A549 (cell line): Measurements from ENCODE around the gene MTX3. TPM values are rescaled to one million over a fixed set of nuclear protein-coding genes. Genes with fewer than 3 reads are reported as not detected.
A peak's percentile ranks its signal among the peaks of the same experiment; 100 is the strongest.

ENCODE experiments used
- ATAC-seq, 2 experiments: fragments of 200-7000 bp in 1 of 2; fragments of >200 bp in 1 of 2; cut with Nextera tagmentation in 1 of 2; cut with Tn5 transposase in 1 of 2; 3 replicates each; pipeline versions ENCODE4 v1.8.0 to v1.9.1; 2018 to 2020; ENCODE audit warnings: mild to moderate bottlenecking in 1 of 2, moderate library complexity in 1 of 2
- CTCF ChIA-PET: fragments of 300-600 bp; sonication (Branson Sonifier 250); formaldehyde crosslinking; extraction: SDS; loops from one replicate; lab custom pipeline; 2021; ENCODE audit warnings: antibody characterized with exemption, inconsistent platforms; lab: Yijun Ruan, JAX
- POLR2A ChIA-PET: fragments of 350-600 bp; formaldehyde crosslinking; extraction: SDS; loops from one replicate; lab custom pipeline; 2021; ENCODE audit warnings: antibody characterized with exemption, inconsistent platforms; lab: Yijun Ruan, JAX
- DNase-seq, 2 experiments: peaks; one replicate each; pipeline versions ENCODE4 v3.0.0 to v3.0.0-alpha.2; 2011 to 2016; ENCODE audit warnings: low read depth in 1 of 2, low spot score in 1 of 2
- FAIRE-seq: peaks from 2 replicates; lab custom pipeline; 2011; peaks lifted over from hg19 to GRCh38; lab: Jason Lieb, UNC
- H3K27ac ChIP-seq, 2 experiments: fragments of >200 bp; sonication (Bioruptor Twin); formaldehyde crosslinking; 3 replicates each; pipeline ENCODE4 v1.5.1; 2016 to 2017
- H3K4me1 ChIP-seq: fragments of >200 bp; sonication (Bioruptor Twin); formaldehyde crosslinking; 3 replicates; pipeline ENCODE4 v1.6.1; 2016
- H3K4me2 ChIP-seq: fragments of >200 bp; sonication (Bioruptor Twin); formaldehyde crosslinking; 3 replicates; pipeline ENCODE4 v1.6.1; 2016
- H3K4me3 ChIP-seq: fragments of >200 bp; sonication (Bioruptor Twin); formaldehyde crosslinking; 3 replicates; pipeline ENCODE4 v1.5.1; 2016
- H3K9me3 ChIP-seq: fragments of >200 bp; sonication (Bioruptor Twin); formaldehyde crosslinking; 3 replicates; pipeline ENCODE4 v1.6.1; 2016
- ATOH8 ChIP-seq: fragments of 250-450 bp; sonication (Bioruptor Pico); IDR thresholded peaks from 2 replicates; pipeline ENCODE4 v1.5.0; 2020; ENCODE audit warnings: low read depth, mild to moderate bottlenecking, moderate library complexity
- BHLHE40 ChIP-seq: IDR thresholded peaks from 2 replicates; pipeline ENCODE4 v1.6.1; 2012; ENCODE audit warnings: low read depth, low read length, inconsistent platforms
- CBX2 ChIP-seq: fragments of 200-600 bp; sonication (generic); IDR thresholded peaks from 2 replicates; pipeline ENCODE4 v1.6.1; 2016; ENCODE audit warnings: low read depth, mild to moderate bottlenecking, borderline replicate concordance
- CBX8 ChIP-seq: fragments of 200-600 bp; sonication (generic); IDR thresholded peaks from 2 replicates; pipeline ENCODE4 v1.6.1; 2016
- CHD2 ChIP-seq: fragments of 150-350 bp; IDR thresholded peaks from 2 replicates; pipeline ENCODE4 v1.6.1; 2014; ENCODE audit warnings: low read length; ENCODE audit not compliant: partially characterized antibody
- CHD4 ChIP-seq: fragments of 200-600 bp; sonication (generic); IDR thresholded peaks from 2 replicates; pipeline ENCODE4 v1.6.1; 2016; ENCODE audit warnings: antibody characterized with exemption, mild to moderate bottlenecking, borderline replicate concordance
- FOSL2 ChIP-seq, 2 experiments: fragments of 450-650 bp in 1 of 2; fragments of >200 bp in 1 of 2; sonication (Bioruptor Twin) in 1 of 2; formaldehyde crosslinking; IDR thresholded peaks; 2 replicates each; pipeline versions ENCODE4 v1.5.0 to v1.6.1; 2016 to 2020; ENCODE audit warnings: mild to moderate bottlenecking in 1 of 2, moderate library complexity in 1 of 2
- FOXS1 ChIP-seq: fragments of 250-450 bp; sonication (Bioruptor Pico); IDR thresholded peaks from 2 replicates; pipeline ENCODE4 v1.5.0; 2020; ENCODE audit warnings: mild to moderate bottlenecking, moderate library complexity
- GATA3 ChIP-seq: IDR thresholded peaks from 2 replicates; pipeline ENCODE4 v1.6.1; 2012; ENCODE audit warnings: borderline replicate concordance
- HDAC2 ChIP-seq: fragments of 200-600 bp; sonication (generic); IDR thresholded peaks from 2 replicates; pipeline ENCODE4 v1.6.1; 2016
- HOXA7 ChIP-seq: fragments of 250-450 bp; sonication (Bioruptor Pico); IDR thresholded peaks from 2 replicates; pipeline ENCODE4 v1.5.0; 2020; ENCODE audit warnings: mild to moderate bottlenecking, moderate library complexity
- HOXB13 ChIP-seq: fragments of 250-450 bp; sonication (Bioruptor Pico); IDR thresholded peaks from 2 replicates; pipeline ENCODE4 v1.5.0; 2020; ENCODE audit warnings: low read depth, mild to moderate bottlenecking, moderate library complexity
- JUNB ChIP-seq: fragments of >200 bp; sonication (Bioruptor Twin); formaldehyde crosslinking; IDR thresholded peaks from 2 replicates; pipeline ENCODE4 v1.6.1; 2016
- MAFK ChIP-seq: fragments of 450-650 bp; IDR thresholded peaks from 2 replicates; pipeline ENCODE4 v1.6.1; 2014; ENCODE audit not compliant: partially characterized antibody
- NFE2L2 ChIP-seq: fragments of 150-350 bp; conservative IDR thresholded peaks from 2 replicates; pipeline ENCODE4 v1.6.1; 2014; ENCODE audit warnings: low read length
- NPAS2 ChIP-seq: fragments of 250-450 bp; sonication (Bioruptor Pico); IDR thresholded peaks from 2 replicates; pipeline ENCODE4 v1.8.0; 2022; ENCODE audit warnings: mild to moderate bottlenecking, moderate library complexity, borderline replicate concordance
- PBX3 ChIP-seq: IDR thresholded peaks from 2 replicates; pipeline ENCODE4 v1.6.1; 2012
- POLR2A ChIP-seq: IDR thresholded peaks from 2 replicates; pipeline ENCODE4 v1.6.1; 2012; ENCODE audit warnings: mild to moderate bottlenecking, low read length
- RAD21 ChIP-seq, 2 experiments: fragments of >200 bp in 1 of 2; sonication (Bioruptor Twin) in 1 of 2; formaldehyde crosslinking in 1 of 2; IDR thresholded peaks in 1 of 2; conservative IDR thresholded peaks in 1 of 2; 2 replicates in 1 of 2; 3 replicates in 1 of 2; pipeline ENCODE4 v1.6.1; 2012 to 2018; ENCODE audit warnings: inconsistent platforms in 1 of 2
- RARB ChIP-seq: fragments of 250-450 bp; sonication (Bioruptor Pico); IDR thresholded peaks from 2 replicates; pipeline ENCODE4 v1.8.0; 2021; ENCODE audit warnings: mild to moderate bottlenecking, moderate library complexity
- SREBF2 ChIP-seq: fragments of 450-650 bp; IDR thresholded peaks from 2 replicates; pipeline ENCODE4 v1.6.1; 2014; ENCODE audit warnings: mild to moderate bottlenecking, moderate library complexity
- TFCP2L1 ChIP-seq: fragments of 250-450 bp; sonication (Bioruptor Pico); IDR thresholded peaks from 2 replicates; pipeline ENCODE4 v1.5.0; 2021; ENCODE audit warnings: mild to moderate bottlenecking
- TP53 ChIP-seq: fragments of 250-450 bp; sonication (Bioruptor Pico); IDR thresholded peaks from 2 replicates; pipeline ENCODE4 v1.5.0; 2021; ENCODE audit warnings: mild to moderate bottlenecking, moderate library complexity
- ZNF302 ChIP-seq: fragments of 250-450 bp; sonication (Bioruptor Pico); IDR thresholded peaks from 2 replicates; pipeline ENCODE4 v1.9.0; 2021; ENCODE audit warnings: inconsistent platforms, mild to moderate bottlenecking, moderate library complexity
- WGBS: methylation state at CpG from one replicate; pipeline ENCODE4 v1.1.6; 2017; ENCODE audit errors: missing lambda C conversion rate; 5-methylcytosine and 5-hydroxymethylcytosine counted together
- polyA minus RNA-seq: library from RNA; depleted of rRNA, polyadenylated mRNA; stranded (reverse); fragments of >200 nt; gene quantifications from 2 replicates; pipeline ENCODE4 v1.2.3, GENCODE V29; 2011; rRNA and poly(A)+ RNA removed
- polyA plus RNA-seq, 4 experiments: library from polyadenylated mRNA; depleted of rRNA in 3 of 4; stranded (reverse); fragments of >200 nt; fragmentation: RNase III in 1 of 4; extraction: RNeasy Plus Mini Kit Qiagen cat#74134 plus additional on column Dnase treatment in 1 of 4; gene quantifications; 2 replicates in 3 of 4; 3 replicates in 1 of 4; pipeline ENCODE4 v1.2.3, GENCODE V29; 2011 to 2017
- TF ChIP-seq, protein P1 (sequence below): IDR thresholded peaks from 2 replicates; pipeline ENCODE4 v1.6.1; 2012; ENCODE audit warnings: low read depth, borderline replicate concordance
- TF ChIP-seq, protein P2 (sequence below): fragments of 150-350 bp; IDR thresholded peaks from 2 replicates; pipeline ENCODE4 v1.6.1; 2014; ENCODE audit warnings: low read depth, mild to moderate bottlenecking, low read length
- TF ChIP-seq, protein P3 (sequence below): fragments of 450-650 bp; IDR thresholded peaks from 2 replicates; pipeline ENCODE4 v1.6.1; 2014; ENCODE audit warnings: antibody characterized with exemption
- TF ChIP-seq, protein P4 (sequence below): fragments of 200-600 bp; sonication (generic); IDR thresholded peaks from 2 replicates; pipeline ENCODE4 v1.6.1; 2016; ENCODE audit warnings: antibody characterized with exemption, mild to moderate bottlenecking, moderate library complexity
- TF ChIP-seq, protein P5 (sequence below): fragments of >200 bp; sonication (Bioruptor Twin); formaldehyde crosslinking; IDR thresholded peaks from 2 replicates; pipeline ENCODE4 v1.6.1; 2016
- TF ChIP-seq, protein P6 (sequence below): IDR thresholded peaks from 2 replicates; pipeline ENCODE4 v1.6.1; 2012

The MTX3 gene
- polyA plus RNA-seq (2011; rRNA removed) (15.8 and 19.1 TPM in 2 replicates), polyA plus RNA-seq (2017; fragmentation: RNase III; extraction: RNeasy Plus Mini Kit Qiagen cat#74134 plus additional on column Dnase treatment) (7.4 to 8.1 TPM (median 8.0 TPM) in 3 replicates), polyA minus RNA-seq (9.1 and 11.2 TPM in 2 replicates)
- polyA plus RNA-seq (2012; cell fraction: cytosol; rRNA removed): 3.2 and 3.8 TPM in 2 replicates
- polyA plus RNA-seq (2012; cell fraction: nucleus; rRNA removed): 2.8 and 5.6 TPM in 2 replicates

DNA sequence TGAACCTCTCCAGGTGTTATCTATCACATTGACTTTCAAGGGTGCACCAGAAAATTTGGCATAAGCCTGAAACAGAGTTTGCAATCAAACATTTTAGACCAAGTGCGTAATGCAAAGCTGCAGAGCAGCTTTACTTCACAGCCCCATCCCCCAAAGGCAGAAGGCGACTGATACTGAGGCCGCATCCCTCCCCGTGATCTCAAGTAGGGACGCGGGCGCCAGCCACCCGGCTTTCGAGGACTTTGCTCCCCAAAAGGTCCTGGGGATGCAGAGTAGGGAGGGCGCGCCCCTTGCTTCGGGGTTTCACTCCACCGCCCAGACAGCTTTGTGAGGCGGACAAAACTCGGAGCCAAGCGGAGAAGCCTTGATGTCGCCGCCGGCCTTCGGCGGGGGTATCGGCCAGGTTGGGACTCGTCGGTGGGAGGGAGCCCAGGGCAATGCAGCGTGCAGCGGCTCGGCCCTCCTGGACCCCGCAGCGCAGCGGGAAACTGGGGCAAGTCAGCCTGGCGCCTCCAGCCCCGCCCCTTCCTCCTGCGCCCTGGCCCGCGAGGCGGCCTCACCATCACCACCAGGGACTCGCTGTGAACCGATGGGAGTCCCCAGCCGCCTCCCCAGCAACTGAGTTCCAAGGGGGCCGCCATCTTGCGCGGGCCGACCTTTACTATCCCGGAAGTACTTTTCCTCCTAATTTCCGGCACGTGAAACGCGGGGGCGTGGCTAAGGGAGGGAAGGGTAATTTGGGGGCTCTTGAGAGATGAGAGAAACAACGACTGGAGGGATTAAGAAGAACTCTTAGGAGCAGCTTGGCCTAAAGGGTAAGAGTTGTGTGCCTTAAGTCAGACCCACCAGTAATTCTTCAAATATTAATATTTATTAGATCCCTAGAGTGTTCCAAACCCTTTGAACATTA lies at the start of gene MTX3:
MTX3 (minus strand) TSS at position 665 of the 910 bp plus-strand sequence; CDS start at position 641, 24 bp downstream.
- ChIA-PET CTCF (interaction anchor here (1.4 kb wide), 1 partner anchor 92 kb away, joined by 7 read pairs; no protein-coding TSS in a partner anchor), POLR2A (interaction anchor here (0.5 kb wide), 1 partner anchor 54 kb away, joined by 3 read pairs; no protein-coding TSS in a partner anchor)
- WGBS: 4% methylated on average over 27 of the region's 50 CpGs
- peaks cover 9% of the 10 kb centered on the region; the same call in 1 of the 3 replicates for H3K4me1 ChIP-seq
- peak within 1 kb of the TSS; percentile 86 for H3K4me3 ChIP-seq
- FAIRE-seq: no peak
- DNase-seq: peak; percentile 75 to 86
- peak; percentile 99 for ATAC-seq
- peaks cover 10% of the 10 kb centered on the region for H3K9me3 ChIP-seq
- peak within 1 kb of the TSS; percentile 87 for H3K4me2 ChIP-seq
- H3K27ac ChIP-seq: peak within 1 kb of the TSS; percentile 80 to 95
- TF ChIP-seq BHLHE40 (peak; percentile 62), FOXS1 (CRISPR knock-in tag) (no peak), CBX8 (no peak), PBX3 (no peak), HDAC2 (no peak), JUNB (no peak), TFCP2L1 (CRISPR knock-in tag) (no peak), CHD2 (no peak), RAD21 (conservative IDR thresholded peaks at IDR 0.05 in 1 of 2, IDR thresholded peaks at IDR 0.05 in 1 of 2) (no peak), HOXB13 (CRISPR knock-in tag) (peak; percentile 42; the same call in 1 of the 2 replicates), POLR2A (peak; percentile 68), NPAS2 (CRISPR knock-in tag) (0 out of 2 replicates have a peak, but pooled peaks have one; percentile 49), CHD4 (no peak), ZNF302 (CRISPR knock-in tag) (no peak), MAFK (no peak), ATOH8 (CRISPR knock-in tag) (no peak), TP53 (CRISPR knock-in tag) (no peak), RARB (CRISPR knock-in tag) (no peak), FOSL2 (IDR thresholded peaks at IDR 0.05) (no peak), FOSL2 (CRISPR knock-in tag; IDR thresholded peaks at IDR 0.05) (no peak), NFE2L2 (no peak), CBX2 (no peak), HOXA7 (CRISPR knock-in tag) (no peak), SREBF2 (no peak), GATA3 (no peak)
- TF ChIP-seq, protein P1, sequence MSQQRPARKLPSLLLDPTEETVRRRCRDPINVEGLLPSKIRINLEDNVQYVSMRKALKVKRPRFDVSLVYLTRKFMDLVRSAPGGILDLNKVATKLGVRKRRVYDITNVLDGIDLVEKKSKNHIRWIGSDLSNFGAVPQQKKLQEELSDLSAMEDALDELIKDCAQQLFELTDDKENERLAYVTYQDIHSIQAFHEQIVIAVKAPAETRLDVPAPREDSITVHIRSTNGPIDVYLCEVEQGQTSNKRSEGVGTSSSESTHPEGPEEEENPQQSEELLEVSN: peak; percentile 34; the same call in 1 of the 2 replicates
- TF ChIP-seq, protein P2, sequence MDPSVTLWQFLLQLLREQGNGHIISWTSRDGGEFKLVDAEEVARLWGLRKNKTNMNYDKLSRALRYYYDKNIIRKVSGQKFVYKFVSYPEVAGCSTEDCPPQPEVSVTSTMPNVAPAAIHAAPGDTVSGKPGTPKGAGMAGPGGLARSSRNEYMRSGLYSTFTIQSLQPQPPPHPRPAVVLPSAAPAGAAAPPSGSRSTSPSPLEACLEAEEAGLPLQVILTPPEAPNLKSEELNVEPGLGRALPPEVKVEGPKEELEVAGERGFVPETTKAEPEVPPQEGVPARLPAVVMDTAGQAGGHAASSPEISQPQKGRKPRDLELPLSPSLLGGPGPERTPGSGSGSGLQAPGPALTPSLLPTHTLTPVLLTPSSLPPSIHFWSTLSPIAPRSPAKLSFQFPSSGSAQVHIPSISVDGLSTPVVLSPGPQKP: no peak
- TF ChIP-seq, protein P3, sequence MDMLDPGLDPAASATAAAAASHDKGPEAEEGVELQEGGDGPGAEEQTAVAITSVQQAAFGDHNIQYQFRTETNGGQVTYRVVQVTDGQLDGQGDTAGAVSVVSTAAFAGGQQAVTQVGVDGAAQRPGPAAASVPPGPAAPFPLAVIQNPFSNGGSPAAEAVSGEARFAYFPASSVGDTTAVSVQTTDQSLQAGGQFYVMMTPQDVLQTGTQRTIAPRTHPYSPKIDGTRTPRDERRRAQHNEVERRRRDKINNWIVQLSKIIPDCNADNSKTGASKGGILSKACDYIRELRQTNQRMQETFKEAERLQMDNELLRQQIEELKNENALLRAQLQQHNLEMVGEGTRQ: peak; percentile 61
- TF ChIP-seq, protein P4, sequence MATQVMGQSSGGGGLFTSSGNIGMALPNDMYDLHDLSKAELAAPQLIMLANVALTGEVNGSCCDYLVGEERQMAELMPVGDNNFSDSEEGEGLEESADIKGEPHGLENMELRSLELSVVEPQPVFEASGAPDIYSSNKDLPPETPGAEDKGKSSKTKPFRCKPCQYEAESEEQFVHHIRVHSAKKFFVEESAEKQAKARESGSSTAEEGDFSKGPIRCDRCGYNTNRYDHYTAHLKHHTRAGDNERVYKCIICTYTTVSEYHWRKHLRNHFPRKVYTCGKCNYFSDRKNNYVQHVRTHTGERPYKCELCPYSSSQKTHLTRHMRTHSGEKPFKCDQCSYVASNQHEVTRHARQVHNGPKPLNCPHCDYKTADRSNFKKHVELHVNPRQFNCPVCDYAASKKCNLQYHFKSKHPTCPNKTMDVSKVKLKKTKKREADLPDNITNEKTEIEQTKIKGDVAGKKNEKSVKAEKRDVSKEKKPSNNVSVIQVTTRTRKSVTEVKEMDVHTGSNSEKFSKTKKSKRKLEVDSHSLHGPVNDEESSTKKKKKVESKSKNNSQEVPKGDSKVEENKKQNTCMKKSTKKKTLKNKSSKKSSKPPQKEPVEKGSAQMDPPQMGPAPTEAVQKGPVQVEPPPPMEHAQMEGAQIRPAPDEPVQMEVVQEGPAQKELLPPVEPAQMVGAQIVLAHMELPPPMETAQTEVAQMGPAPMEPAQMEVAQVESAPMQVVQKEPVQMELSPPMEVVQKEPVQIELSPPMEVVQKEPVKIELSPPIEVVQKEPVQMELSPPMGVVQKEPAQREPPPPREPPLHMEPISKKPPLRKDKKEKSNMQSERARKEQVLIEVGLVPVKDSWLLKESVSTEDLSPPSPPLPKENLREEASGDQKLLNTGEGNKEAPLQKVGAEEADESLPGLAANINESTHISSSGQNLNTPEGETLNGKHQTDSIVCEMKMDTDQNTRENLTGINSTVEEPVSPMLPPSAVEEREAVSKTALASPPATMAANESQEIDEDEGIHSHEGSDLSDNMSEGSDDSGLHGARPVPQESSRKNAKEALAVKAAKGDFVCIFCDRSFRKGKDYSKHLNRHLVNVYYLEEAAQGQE: no peak
- TF ChIP-seq, protein P5, sequence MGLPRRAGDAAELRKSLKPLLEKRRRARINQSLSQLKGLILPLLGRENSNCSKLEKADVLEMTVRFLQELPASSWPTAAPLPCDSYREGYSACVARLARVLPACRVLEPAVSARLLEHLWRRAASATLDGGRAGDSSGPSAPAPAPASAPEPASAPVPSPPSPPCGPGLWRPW: no peak
- TF ChIP-seq, protein P6, sequence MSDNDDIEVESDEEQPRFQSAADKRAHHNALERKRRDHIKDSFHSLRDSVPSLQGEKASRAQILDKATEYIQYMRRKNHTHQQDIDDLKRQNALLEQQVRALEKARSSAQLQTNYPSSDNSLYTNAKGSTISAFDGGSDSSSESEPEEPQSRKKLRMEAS: peak; percentile 83; the same call in 1 of the 2 replicates
